Keratinocyte (primary cell): ENCODE data around the gene ZP1. TPM values are rescaled to one million over a fixed set of nuclear protein-coding genes. Genes with fewer than 3 reads are reported as not detected.

Experiments used
- DNase-seq: peaks from one replicate; pipeline ENCODE4 v3.0.0-alpha.2; 2011; ENCODE audit warnings: low read depth, missing footprints, low spot score
- FAIRE-seq: peaks from 2 replicates; lab custom pipeline; 2011; peaks lifted over from hg19 to GRCh38; lab: Jason Lieb, UNC
- H2AFZ ChIP-seq: 2 replicates; pipeline ENCODE4 v1.6.0; 2012; ENCODE audit warnings: low read length, control low read depth, inconsistent platforms; ENCODE audit not compliant: control insufficient read depth
- H3K27ac ChIP-seq: 2 replicates; pipeline ENCODE4 v1.5.1; 2011; ENCODE audit warnings: low read length; ENCODE audit not compliant: control insufficient read depth, insufficient read depth
- H3K27me3 ChIP-seq: 3 replicates; pipeline ENCODE4 v1.6.0; 2011; ENCODE audit warnings: low read length; ENCODE audit not compliant: control insufficient read depth, insufficient read depth; ENCODE audit errors: extremely low read depth
- H3K36me3 ChIP-seq, 2 experiments: 2 replicates in 1 of 2; 3 replicates in 1 of 2; pipeline ENCODE4 v1.5.1; 2011; ENCODE audit warnings: low read length in 2 of 2, mild to moderate bottlenecking in 1 of 2; ENCODE audit not compliant: control insufficient read depth in 2 of 2, insufficient read depth in 2 of 2; ENCODE audit errors: extremely low read depth in 1 of 2
- H3K4me1 ChIP-seq: 3 replicates; pipeline ENCODE4 v1.5.1; 2011; ENCODE audit warnings: low read length; ENCODE audit not compliant: control insufficient read depth, insufficient read depth; ENCODE audit errors: extremely low read depth
- H3K4me2 ChIP-seq: 3 replicates; pipeline ENCODE4 v1.6.0; 2011; ENCODE audit warnings: low read depth, low read length; ENCODE audit not compliant: control insufficient read depth, insufficient read depth; ENCODE audit errors: extremely low read depth
- H3K4me3 ChIP-seq, 3 experiments: fragments of 200-600 bp in 1 of 3; sonication (generic) in 1 of 3; 2 replicates in 2 of 3; 3 replicates in 1 of 3; pipeline ENCODE4 v1.5.1; 2011 to 2016; ENCODE audit warnings: low read length in 3 of 3, mild to moderate bottlenecking in 3 of 3, control low read depth in 2 of 3, inconsistent platforms in 1 of 3, low read depth in 1 of 3, mixed read lengths in 1 of 3, mixed run types in 1 of 3, moderate library complexity in 1 of 3; ENCODE audit not compliant: control insufficient read depth in 2 of 3, insufficient read depth in 2 of 3; ENCODE audit errors: extremely low read depth in 1 of 3
- H3K79me2 ChIP-seq: 2 replicates; pipeline ENCODE4 v1.6.0; 2012; ENCODE audit warnings: low read length; ENCODE audit not compliant: control insufficient read depth, insufficient read depth
- H3K9ac ChIP-seq: 3 replicates; pipeline ENCODE4 v1.6.0; 2011; ENCODE audit warnings: low read length; ENCODE audit not compliant: control insufficient read depth, insufficient read depth; ENCODE audit errors: extremely low read depth
- H3K9me1 ChIP-seq: 3 replicates; pipeline ENCODE4 v1.6.0; 2011; ENCODE audit warnings: low read length; ENCODE audit not compliant: control insufficient read depth, insufficient read depth; ENCODE audit errors: extremely low read depth
- H3K9me3 ChIP-seq: 2 replicates; pipeline ENCODE4 v1.5.1; 2012; ENCODE audit warnings: low read depth, low read length; ENCODE audit not compliant: control insufficient read depth
- H4K20me1 ChIP-seq: 3 replicates; pipeline ENCODE4 v1.6.0; 2011; ENCODE audit warnings: low read length; ENCODE audit not compliant: control insufficient read depth, insufficient read depth; ENCODE audit errors: extremely low read depth
- EZH2 ChIP-seq: IDR thresholded peaks from one replicate; pipeline ENCODE4 v1.6.1; 2012; ENCODE audit warnings: inconsistent platforms, mild to moderate bottlenecking, low read length, moderate library complexity
- dilution Hi-C: fragments of 300-500 bp; cut with MboI; formaldehyde crosslinking; loops from one replicate; pipeline ENCODE4 v1.7.0; 2020; ENCODE audit warnings: low sequenced_read_pairs; ENCODE audit not compliant: extremely low pct_ligation_motif_present
- polyA plus RNA-seq, 5 experiments: library from polyadenylated mRNA; depleted of rRNA in 3 of 5; stranded (reverse) in 3 of 5; stranded (forward) in 1 of 5; unstranded in 1 of 5; fragments of >200 nt; gene quantifications; 1 replicate in 1 of 5; 2 replicates in 3 of 5; 3 replicates in 1 of 5; pipeline versions ENCODE4 v1.2.1 to v1.2.3, GENCODE V29; 2011 to 2012; ENCODE audit warnings: missing spikeins in 2 of 5, low read depth in 1 of 5, low replicate concordance in 1 of 5
- TF ChIP-seq, protein P1 (sequence below), 3 experiments: IDR thresholded peaks in 1 of 3; conservative IDR thresholded peaks in 1 of 3; optimal IDR thresholded peaks in 1 of 3; 2 replicates in 2 of 3; 3 replicates in 1 of 3; pipeline versions ENCODE3 to v1.5.1; 2011; ENCODE audit warnings: low read length in 3 of 3, mild to moderate bottlenecking in 3 of 3, moderate library complexity in 2 of 3, control low read depth in 1 of 3, inconsistent platforms in 1 of 3; ENCODE audit not compliant: insufficient read depth in 2 of 3; ENCODE audit errors: extremely low read depth in 1 of 3

ZP1 gene
- polyA plus RNA-seq, 1 donor (not counting 4 experiments of a cell fraction or from before 2014, with no cell fraction given), result not detected

GRCh38 chr11:60864856-60865513 lies 2.4 kb upstream of the ZP1 start:
- H3K27me3 ChIP-seq, result no peaks in the 10 kb centered on the region
- no peaks in the 10 kb centered on the region for H4K20me1 ChIP-seq
- no peak overlapping the region for H3K4me2 ChIP-seq
- no peak overlapping the region for H3K9ac ChIP-seq
- dilution Hi-C loops, result no loop called here
- H3K27ac ChIP-seq, result no peak overlapping the region
- TF ChIP-seq EZH2, result no peak
- TF ChIP-seq, protein P1, sequence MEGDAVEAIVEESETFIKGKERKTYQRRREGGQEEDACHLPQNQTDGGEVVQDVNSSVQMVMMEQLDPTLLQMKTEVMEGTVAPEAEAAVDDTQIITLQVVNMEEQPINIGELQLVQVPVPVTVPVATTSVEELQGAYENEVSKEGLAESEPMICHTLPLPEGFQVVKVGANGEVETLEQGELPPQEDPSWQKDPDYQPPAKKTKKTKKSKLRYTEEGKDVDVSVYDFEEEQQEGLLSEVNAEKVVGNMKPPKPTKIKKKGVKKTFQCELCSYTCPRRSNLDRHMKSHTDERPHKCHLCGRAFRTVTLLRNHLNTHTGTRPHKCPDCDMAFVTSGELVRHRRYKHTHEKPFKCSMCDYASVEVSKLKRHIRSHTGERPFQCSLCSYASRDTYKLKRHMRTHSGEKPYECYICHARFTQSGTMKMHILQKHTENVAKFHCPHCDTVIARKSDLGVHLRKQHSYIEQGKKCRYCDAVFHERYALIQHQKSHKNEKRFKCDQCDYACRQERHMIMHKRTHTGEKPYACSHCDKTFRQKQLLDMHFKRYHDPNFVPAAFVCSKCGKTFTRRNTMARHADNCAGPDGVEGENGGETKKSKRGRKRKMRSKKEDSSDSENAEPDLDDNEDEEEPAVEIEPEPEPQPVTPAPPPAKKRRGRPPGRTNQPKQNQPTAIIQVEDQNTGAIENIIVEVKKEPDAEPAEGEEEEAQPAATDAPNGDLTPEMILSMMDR (optimal IDR thresholded peaks at IDR 0.05 in 1 of 3, IDR thresholded peaks at IDR 0.05 in 1 of 3, conservative IDR thresholded peaks at IDR 0.05 in 1 of 3; ENCODE audit: extremely low read depth in 1 of 3, insufficient read depth in 2 of 3, low read length in 3 of 3), result no peak
- H3K9me3 ChIP-seq, result no peaks in the 10 kb centered on the region
- H3K9me1 ChIP-seq, result no peaks in the 10 kb centered on the region
- H3K79me2 ChIP-seq, result no peaks in the 10 kb centered on the region
- no peaks in the 10 kb centered on the region for H3K4me1 ChIP-seq
- H3K4me3 ChIP-seq, result no peak overlapping the region
- no peaks in the 10 kb centered on the region for H3K36me3 ChIP-seq
- no peak for DNase-seq
- no peak overlapping the region for H2AFZ ChIP-seq
- FAIRE-seq, result no peak

GRCh38 chr11:60867871-60868681 lies 734 bp downstream of the ZP1 start:
- Histone ChIP-seq H4K20me1 (no peaks in the 10 kb centered on the region), H3K79me2 (no peaks in the 10 kb centered on the region), H3K27ac (no peak overlapping the region), H3K4me2 (no peak overlapping the region), H3K9ac (no peak overlapping the region), H3K27me3 (no peaks in the 10 kb centered on the region), H3K9me1 (no peaks in the 10 kb centered on the region), H2AFZ (no peak overlapping the region), H3K4me1 (no peaks in the 10 kb centered on the region), H3K36me3 (no peaks in the 10 kb centered on the region), H3K9me3 (no peaks in the 10 kb centered on the region), H3K4me3 (no peak overlapping the region)
- no peak for TF ChIP-seq EZH2
- TF ChIP-seq, protein P1 (optimal IDR thresholded peaks at IDR 0.05 in 1 of 3, IDR thresholded peaks at IDR 0.05 in 1 of 3, conservative IDR thresholded peaks at IDR 0.05 in 1 of 3; ENCODE audit: extremely low read depth in 1 of 3, insufficient read depth in 2 of 3, low read length in 3 of 3), result no peak
- FAIRE-seq (no peak), DNase-seq (no peak)
- dilution Hi-C loops, result no loop called here
